Measurements from ENCODE around the gene HDAC4.

HDAC4 gene

DNA sequence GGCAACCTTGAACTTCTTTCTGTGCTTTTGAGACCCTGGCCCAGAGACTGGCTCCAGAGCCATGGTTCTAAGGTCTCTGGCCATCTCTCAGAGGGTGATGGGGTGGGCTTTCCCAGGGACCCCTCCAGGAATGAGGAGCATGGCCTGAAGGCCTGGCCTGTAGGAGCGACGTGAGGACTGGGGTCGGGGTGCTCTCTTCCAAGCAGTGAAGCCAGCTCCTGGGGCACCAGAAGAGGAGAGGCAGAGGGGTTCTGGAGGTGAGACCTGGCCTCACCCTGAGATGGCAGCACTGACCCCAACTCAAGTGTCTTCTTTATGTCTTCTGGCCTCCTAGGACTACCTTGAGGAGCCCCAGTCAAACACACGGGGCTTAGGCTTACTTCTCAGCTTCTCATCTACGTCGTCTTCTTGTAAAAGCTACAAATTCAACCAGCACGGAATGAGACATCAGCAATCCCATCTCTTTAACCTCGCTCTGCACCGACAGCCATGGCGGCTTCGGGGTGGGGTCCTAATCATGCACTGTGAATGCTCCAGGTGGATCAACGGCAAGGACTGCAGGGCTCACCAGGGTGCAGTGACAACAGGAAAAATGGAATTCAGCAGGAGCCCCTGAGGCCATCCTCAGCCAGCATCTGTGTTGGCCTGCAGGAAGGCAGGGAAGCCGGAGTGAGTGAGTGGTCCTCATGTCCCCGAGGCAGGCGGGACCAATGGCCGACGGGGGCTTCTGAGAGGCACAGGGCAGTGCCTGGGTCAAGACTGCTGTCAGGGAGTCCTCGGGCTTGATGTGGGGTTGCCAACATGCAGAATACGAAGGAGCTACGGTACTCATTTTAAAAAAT is 214.1 kb downstream of the HDAC4 start:
- no peak for DNase-seq (ENCODE audit: low read depth)
- H3K4me3 ChIP-seq (ENCODE audit: low read depth, low read length): no peak overlapping the region
- TF ChIP-seq CTCF (IDR thresholded peaks at IDR 0.05; ENCODE audit: insufficient read depth, low read depth, low read length, missing control alignments): no peak

GRCh38 chr2:239184968-239185903 is 215.6 kb downstream of the HDAC4 start:
- no peak overlapping the region for H3K4me3 ChIP-seq (ENCODE audit: low read depth, low read length)
- no peak for DNase-seq (ENCODE audit: low read depth)
- no peak for TF ChIP-seq CTCF (IDR thresholded peaks at IDR 0.05; ENCODE audit: insufficient read depth, low read depth, low read length, missing control alignments)

GRCh38 chr2:239184179-239184578 is 216.6 kb downstream of the HDAC4 start:
- TF ChIP-seq CTCF (IDR thresholded peaks at IDR 0.05; ENCODE audit: insufficient read depth, low read depth, low read length, missing control alignments): no peak
- H3K4me3 ChIP-seq (ENCODE audit: low read depth, low read length): no peak overlapping the region
- DNase-seq (ENCODE audit: low read depth): no peak

- TF ChIP-seq CTCF (IDR thresholded peaks at IDR 0.05; ENCODE audit: insufficient read depth, low read depth, low read length, missing control alignments): no peak
These were observed 217.6 kb downstream of the HDAC4 start for GRCh38 chr2:239182981-239183791.

GRCh38 chr2:239181903-239182581 is 218.8 kb downstream of the HDAC4 start:
- no peak for DNase-seq (ENCODE audit: low read depth)
- TF ChIP-seq CTCF (IDR thresholded peaks at IDR 0.05; ENCODE audit: insufficient read depth, low read depth, low read length, missing control alignments): no peak
- H3K4me3 ChIP-seq (ENCODE audit: low read depth, low read length): no peak overlapping the region

More at GRCh38 chr2:239182981-239183791, 217.6 kb downstream of the HDAC4 start:
- no peak overlapping the region for H3K4me3 ChIP-seq (ENCODE audit: low read depth, low read length)
- no peak for DNase-seq (ENCODE audit: low read depth)

All from GM12865 (cell line).